GM13976 (cell line): ENCODE results near the gene RAD51C.
A peak's percentile ranks its signal among the peaks of the same experiment; 100 is the strongest.
"Not testable (repeated sequence)": the region's sequence is repeated elsewhere in the genome, so short reads cannot be mapped to it uniquely, and the experiment has no call there.

Source experiments
- DNase-seq: peaks from one replicate; pipeline ENCODE4 v3.0.0; 2012; ENCODE audit warnings: low spot score
- in situ Hi-C: fragments of 300-500 bp; cut with MboI; formaldehyde crosslinking; loops from one replicate; pipeline ENCODE4 v1.12.0; 2022; ENCODE audit warnings: low sequenced_read_pairs, mixed read lengths, inconsistent platforms; ENCODE audit not compliant: unreplicated experiment
- TF ChIP-seq, protein P1 (sequence below): IDR thresholded peaks from 2 replicates; pipeline ENCODE4 v1.5.1; 2012; ENCODE audit warnings: borderline replicate concordance, mild to moderate bottlenecking; ENCODE audit not compliant: insufficient read depth; ENCODE audit errors: extremely low read depth, missing control alignments, control extremely low read depth

The RAD51C gene

DNA sequence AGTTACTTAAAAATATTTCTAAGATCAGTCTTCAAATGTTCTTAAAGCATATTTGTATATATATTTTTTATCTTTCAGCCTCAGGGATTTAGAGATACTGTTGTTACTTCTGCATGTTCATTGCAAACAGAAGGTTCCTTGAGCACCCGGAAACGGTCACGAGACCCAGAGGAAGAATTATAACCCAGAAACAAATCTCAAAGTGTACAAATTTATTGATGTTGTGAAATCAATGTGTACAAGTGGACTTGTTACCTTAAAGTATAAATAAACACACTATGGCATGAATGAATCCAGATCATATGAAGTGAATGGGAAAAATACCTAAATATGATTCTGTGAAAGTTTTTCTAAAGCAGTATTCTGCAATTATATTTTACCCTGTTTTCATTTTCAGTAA lies 41.6 kb downstream of the RAD51C start:
- no peak for DNase-seq
- TF ChIP-seq, protein P1, sequence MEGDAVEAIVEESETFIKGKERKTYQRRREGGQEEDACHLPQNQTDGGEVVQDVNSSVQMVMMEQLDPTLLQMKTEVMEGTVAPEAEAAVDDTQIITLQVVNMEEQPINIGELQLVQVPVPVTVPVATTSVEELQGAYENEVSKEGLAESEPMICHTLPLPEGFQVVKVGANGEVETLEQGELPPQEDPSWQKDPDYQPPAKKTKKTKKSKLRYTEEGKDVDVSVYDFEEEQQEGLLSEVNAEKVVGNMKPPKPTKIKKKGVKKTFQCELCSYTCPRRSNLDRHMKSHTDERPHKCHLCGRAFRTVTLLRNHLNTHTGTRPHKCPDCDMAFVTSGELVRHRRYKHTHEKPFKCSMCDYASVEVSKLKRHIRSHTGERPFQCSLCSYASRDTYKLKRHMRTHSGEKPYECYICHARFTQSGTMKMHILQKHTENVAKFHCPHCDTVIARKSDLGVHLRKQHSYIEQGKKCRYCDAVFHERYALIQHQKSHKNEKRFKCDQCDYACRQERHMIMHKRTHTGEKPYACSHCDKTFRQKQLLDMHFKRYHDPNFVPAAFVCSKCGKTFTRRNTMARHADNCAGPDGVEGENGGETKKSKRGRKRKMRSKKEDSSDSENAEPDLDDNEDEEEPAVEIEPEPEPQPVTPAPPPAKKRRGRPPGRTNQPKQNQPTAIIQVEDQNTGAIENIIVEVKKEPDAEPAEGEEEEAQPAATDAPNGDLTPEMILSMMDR = no peak
- in situ Hi-C loops = no loop called here

DNA sequence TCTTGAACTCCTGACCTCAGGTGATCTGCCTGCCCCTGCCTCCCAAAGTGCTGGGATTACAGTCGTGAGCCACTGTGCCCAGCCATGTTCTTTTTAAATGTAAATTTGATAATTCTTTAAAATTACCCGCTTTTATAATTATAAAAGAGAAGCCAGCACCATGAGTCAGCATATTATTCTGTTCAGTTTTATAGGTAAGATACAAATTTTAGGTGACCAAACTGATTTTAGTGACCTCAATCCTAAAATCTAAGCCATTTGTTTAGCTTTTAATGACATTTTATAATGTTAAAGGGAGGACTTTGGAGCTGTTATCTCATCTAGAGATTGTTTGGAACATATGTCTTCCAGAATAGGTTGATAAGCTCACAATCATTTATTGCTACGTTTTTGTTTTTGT lies 42.4 kb downstream of the RAD51C start:
- in situ Hi-C loops = no loop called here
- no peak for DNase-seq
- TF ChIP-seq, protein P1 = no peak

DNA sequence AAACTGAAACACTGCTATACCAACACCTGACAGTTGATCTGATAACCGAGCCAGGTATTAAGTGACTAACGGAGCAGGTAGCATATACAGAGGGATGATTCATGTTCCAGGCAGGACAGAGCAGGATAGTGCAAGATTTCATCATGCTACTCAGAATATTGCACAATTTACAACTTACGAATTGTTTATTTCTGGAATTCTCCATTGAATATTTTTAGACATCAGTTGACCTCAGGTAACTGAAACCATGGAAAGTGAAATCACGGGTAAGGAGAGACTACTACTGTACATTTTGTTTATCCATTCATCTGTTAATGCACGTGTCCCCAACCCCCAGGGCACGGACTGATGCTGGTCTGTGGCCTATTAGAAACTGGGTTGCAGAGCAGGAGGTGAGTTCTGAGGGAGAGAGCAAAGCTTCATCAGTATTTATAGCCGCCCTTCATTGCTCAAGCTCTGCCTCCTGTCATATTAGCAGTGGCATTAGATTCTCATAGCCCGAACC lies 48.8 kb downstream of the RAD51C start:
- in situ Hi-C loops = no loop called here
- DNase-seq = no peak
- TF ChIP-seq, protein P1 = no peak

DNA sequence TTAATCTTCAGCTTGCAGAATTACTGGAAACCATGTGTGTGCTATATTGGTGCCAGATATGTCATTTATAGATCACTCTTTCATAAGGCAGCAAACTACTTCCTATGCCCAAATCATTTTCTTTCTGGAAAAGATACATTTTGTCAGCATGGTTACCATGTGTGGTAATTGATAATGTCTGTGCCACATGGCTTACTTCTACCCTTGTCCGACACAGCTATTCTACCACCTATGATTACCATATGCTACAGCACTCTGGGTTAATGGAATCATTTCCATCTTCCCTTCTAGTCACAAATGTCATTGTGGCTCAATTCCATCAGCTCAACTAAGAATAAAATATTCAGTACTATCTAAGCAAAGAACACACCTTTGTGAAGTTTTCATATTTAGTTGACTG lies 55.3 kb downstream of the RAD51C start:
- TF ChIP-seq, protein P1 = no peak
- in situ Hi-C loops = no loop called here
- DNase-seq = no peak

DNA sequence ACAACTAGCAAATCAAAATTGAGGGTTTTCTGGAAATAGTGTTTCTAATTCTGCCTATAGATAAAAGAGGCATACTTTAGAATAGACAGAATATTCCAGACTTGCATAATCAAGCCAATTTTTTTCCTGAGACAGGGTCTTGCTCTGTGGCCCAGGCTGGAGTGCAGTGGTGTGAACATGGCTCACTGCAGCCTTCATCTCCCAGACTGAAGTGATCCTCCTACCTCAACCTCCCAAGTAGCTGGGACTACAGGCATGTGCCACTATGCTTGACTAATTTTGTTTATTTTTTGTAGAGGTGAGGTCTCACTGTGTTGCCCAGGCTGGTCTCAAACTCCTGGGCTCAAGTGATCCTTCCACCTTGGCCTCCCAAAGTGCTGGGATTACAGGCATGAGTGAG lies 57.2 kb downstream of the RAD51C start:
- in situ Hi-C loops, DNase-seq: not testable (repeated sequence)

DNA sequence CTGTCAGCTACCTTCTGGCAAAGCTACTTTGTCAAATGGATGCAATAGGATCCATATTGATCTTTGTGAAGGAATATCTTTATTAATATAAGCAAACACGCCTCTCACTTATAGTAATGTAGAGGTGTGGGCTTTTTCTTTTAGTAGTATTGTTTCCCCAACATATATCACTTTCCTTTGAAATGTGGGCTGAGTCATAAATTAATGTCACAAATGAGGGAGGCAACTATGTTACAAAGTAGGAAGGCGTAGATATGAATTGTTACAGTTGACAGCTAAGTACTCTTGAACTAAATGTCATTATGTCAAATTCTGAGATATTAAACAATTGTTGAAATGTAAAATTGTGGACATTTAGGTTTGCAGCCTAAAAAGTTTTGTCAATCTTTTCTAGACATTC lies 60.6 kb downstream of the RAD51C start:
- DNase-seq = no peak
- in situ Hi-C loops = no loop called here
- TF ChIP-seq, protein P1 = no peak

DNA sequence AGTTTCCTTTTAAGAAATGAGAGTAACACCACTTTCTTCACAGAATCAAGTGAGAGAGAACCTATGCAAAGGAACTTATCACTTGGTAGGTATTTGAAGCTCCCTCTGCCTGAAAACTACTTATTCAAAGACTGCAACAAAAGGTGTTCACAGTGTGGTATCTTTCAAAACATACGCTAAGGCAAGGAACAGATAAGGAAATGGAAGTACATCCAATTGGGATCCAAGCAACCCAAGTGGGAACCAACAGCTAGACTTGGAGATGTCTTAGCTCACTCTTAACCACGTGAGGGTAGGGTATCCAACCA lies 62.8 kb downstream of the RAD51C start:
- in situ Hi-C loops = no loop called here
- DNase-seq = peak; percentile 36
- TF ChIP-seq, protein P1 = no peak
